ENCODE data around the gene DHRS7C.

Gene DHRS7C

GRCh38 chr17:9828296-9829295 lies 37.2 kb upstream of the DHRS7C start:
- H3K4me3 ChIP-seq (ENCODE audit: low read depth, low read length), result no peak overlapping the region
- TF ChIP-seq CTCF (IDR thresholded peaks at IDR 0.05; ENCODE audit: control insufficient read depth, extremely low read depth, insufficient read depth), result no peak
- no peak for DNase-seq (ENCODE audit: low read depth)

GRCh38 chr17:9825641-9826150 lies 34.3 kb upstream of the DHRS7C start, which contains the start of gene GLP2R:
GLP2R (plus strand) TSS chr17:9825924; CDS start chr17:9826064, 140 bp downstream.
- no peak for TF ChIP-seq CTCF (IDR thresholded peaks at IDR 0.05; ENCODE audit: control insufficient read depth, extremely low read depth, insufficient read depth)
- DNase-seq (ENCODE audit: low read depth), result no peak

GRCh38 chr17:9824797-9825338 lies 33.5 kb upstream of the DHRS7C start:
- no peak for DNase-seq (ENCODE audit: low read depth)
- TF ChIP-seq CTCF (IDR thresholded peaks at IDR 0.05; ENCODE audit: control insufficient read depth, extremely low read depth, insufficient read depth), result no peak
- no peak overlapping the region for H3K4me3 ChIP-seq (ENCODE audit: low read depth, low read length)

More at GRCh38 chr17:9825641-9826150, 34.3 kb upstream of the DHRS7C start, which contains the start of gene GLP2R:
- no peak within 1 kb of the TSS for H3K4me3 ChIP-seq (ENCODE audit: low read depth, low read length)

GRCh38 chr17:9824094-9824493 lies 32.7 kb upstream of the DHRS7C start:
- DNase-seq (ENCODE audit: low read depth), result no peak
- no peak overlapping the region for H3K4me3 ChIP-seq (ENCODE audit: low read depth, low read length)
- TF ChIP-seq CTCF (IDR thresholded peaks at IDR 0.05; ENCODE audit: control insufficient read depth, extremely low read depth, insufficient read depth), result no peak

- no peak within 1 kb of the TSS for H3K4me3 ChIP-seq (ENCODE audit: low read depth, low read length)
- no peak for DNase-seq (ENCODE audit: low read depth)
- TF ChIP-seq CTCF (IDR thresholded peaks at IDR 0.05; ENCODE audit: control insufficient read depth, extremely low read depth, insufficient read depth), result no peak
These were observed 30.5 kb upstream of the DHRS7C start, which contains the start of gene GSG1L2 for GRCh38 chr17:9821921-9822320. GSG1L2 (minus strand) TSS chr17:9822079; CDS start chr17:9822071, 8 bp downstream.

GRCh38 chr17:9820448-9820847 lies 29.1 kb upstream of the DHRS7C start:
- no peak overlapping the region for H3K4me3 ChIP-seq (ENCODE audit: low read depth, low read length)
- TF ChIP-seq CTCF (IDR thresholded peaks at IDR 0.05; ENCODE audit: control insufficient read depth, extremely low read depth, insufficient read depth), result no peak
- no peak for DNase-seq (ENCODE audit: low read depth)

Measured in LNCaP clone FGC (cell line).